IPS DF 4.7 (cell line): Measurements from ENCODE around the gene GP5.

ENCODE experiments used
- DNase-seq: peaks from one replicate; pipeline ENCODE4 v3.0.0-alpha.2; 2013; ENCODE audit warnings: low spot score; ENCODE audit errors: extremely low read depth

Gene GP5

GRCh38 chr3:194351080-194351672, 47.9 kb downstream of the GP5 start, which contains the start of gene CPN2:
CPN2 (minus strand) TSS chr3:194351328; CDS start chr3:194342702, 8,626 bp downstream.
- no peak for DNase-seq

- DNase-seq = no peak
Observed at GRCh38 chr3:194350726-194351071, 48.4 kb downstream of the GP5 start.

- DNase-seq = no peak
Observed at GRCh38 chr3:194348354-194348753, 50.7 kb downstream of the GP5 start.

GRCh38 chr3:194346621-194347020, 52.4 kb downstream of the GP5 start:
- DNase-seq = no peak

GRCh38 chr3:194346035-194346434, 53.0 kb downstream of the GP5 start:
- DNase-seq = no peak
